GM19372 (cell line): ENCODE data around the gene PCDHGB5.

ENCODE experiments used
- ATAC-seq: cut with Tn5 transposase; IDR thresholded peaks from one replicate; pipeline ENCODE4 v1.9.1; 2021; ENCODE audit warnings: mild to moderate bottlenecking, low read depth, moderate library complexity; ENCODE audit not compliant: unreplicated experiment

Gene PCDHGB5

GRCh38 chr5:141437221-141437620, 39.5 kb downstream of the PCDHGB5 start:
- ATAC-seq: no peak

- ATAC-seq: no peak
Observed at GRCh38 chr5:141439411-141440141, 41.8 kb downstream of the PCDHGB5 start.

GRCh38 chr5:141440341-141440740, 42.6 kb downstream of the PCDHGB5 start:
- no peak for ATAC-seq

DNA sequence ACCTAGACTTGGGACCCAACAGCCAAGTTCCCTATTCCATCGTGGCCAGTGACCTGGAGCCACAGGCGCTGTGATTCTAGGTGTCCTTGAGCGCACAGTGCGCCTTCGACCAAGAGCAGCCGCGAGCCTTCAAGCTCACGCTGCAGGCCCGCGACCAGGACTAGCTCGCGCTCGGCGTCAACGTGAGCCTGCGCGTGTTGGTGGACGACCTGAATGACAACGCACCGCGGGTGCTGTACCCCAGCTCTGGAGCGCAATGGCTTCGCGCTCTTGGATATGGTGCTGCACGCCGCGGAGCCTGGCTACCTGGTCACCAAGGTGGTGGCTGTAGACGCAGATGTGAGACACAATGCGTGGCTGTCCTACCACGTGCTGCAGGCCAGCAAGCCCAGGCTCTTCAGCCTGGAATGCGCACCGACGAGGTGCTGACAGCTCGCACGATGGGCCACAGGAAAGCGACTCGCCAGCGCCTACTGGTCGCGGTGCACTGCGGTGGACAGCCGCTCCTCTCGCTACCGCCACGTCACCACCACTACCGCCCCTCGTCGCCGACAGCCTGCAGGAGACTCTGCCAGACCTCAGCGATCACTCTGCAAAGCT, 43.9 kb downstream of the PCDHGB5 start:
- no peak for ATAC-seq
